ENCODE data around the gene FABP7.

FABP7 gene

DNA sequence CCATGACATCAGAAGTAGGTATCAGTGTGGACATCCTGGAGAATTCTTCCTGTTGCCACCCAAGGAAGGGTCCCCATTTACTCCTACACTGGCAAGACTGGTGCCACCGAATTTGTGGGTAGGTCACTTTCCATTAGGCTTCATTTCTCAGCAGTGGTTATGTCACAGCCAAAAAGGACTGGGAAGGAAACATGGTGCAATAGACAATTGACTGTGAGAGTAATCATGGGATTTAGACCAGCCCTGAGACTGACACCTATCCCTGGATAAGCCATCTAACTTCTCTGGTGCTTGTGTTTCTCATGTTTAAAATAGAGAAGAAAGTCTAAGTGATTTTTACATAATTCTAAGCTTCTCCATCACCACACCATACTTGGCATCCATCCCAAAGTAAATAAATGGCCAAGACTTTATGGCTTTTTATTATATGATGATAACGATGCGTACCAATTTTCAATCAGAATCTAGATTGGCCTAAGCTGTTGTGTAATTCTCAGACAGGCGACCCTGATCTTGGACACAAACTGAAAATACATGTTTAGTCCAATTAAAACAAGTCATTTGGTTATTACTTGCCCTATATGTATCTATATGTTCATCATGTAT, 19.7 kb downstream of the FABP7 start:
- DNase-seq = no peak

DNA sequence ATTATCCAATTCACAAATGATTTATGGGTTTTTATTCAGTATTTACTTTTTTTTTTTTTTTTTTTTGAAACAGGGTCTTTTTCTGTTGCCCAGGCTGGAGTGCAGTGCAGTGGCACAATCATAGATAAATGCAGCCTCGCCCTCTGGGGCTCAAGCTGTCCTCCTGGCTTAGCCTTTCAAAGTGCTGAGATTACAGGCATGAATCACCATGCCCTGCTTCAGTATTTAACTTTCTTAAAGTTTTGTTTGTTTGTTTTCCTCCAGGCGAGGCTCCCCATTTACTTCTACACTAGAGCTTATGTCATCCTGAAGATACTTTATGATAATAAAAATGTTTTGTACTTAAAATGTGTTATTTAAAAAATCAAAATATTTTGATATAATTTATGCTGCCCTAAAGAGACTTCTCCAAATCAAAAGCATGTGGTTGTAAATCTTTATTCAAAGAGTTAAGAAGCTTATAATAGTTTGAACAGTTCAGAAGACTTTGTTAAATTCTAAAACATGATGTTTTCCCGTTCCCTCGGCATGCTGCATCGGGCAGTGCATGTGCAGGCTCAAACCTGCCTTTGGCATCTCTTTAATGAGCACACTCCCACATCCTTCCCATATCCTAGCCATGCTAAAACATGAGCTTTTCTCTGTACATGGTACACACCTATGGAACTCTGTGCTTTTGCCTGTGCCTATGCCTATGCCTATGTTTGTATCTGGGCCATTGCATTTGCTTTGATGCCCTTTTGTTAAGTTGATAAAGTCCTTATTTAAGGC, 20.6 kb downstream of the FABP7 start:
- no peak for DNase-seq

DNA sequence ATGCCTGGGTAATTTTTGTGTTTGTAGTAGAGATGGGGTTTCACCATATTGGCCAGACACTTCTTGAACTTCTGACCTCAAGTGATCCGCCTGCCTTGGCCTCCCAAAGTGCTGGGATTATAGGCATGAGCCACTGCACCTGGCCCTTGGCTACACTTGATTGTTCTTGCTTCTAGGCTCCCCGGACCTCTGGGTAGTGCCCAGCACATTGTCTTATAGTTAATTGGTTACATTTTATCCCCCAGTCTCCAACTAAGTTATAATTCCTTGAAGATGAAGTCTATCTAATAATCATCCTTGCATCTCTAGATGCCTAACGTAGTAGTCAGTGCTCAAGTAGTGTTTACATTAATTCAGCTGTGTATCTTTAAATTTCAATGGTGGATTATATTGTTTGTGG, 21.4 kb downstream of the FABP7 start:
- no peak for DNase-seq

DNA sequence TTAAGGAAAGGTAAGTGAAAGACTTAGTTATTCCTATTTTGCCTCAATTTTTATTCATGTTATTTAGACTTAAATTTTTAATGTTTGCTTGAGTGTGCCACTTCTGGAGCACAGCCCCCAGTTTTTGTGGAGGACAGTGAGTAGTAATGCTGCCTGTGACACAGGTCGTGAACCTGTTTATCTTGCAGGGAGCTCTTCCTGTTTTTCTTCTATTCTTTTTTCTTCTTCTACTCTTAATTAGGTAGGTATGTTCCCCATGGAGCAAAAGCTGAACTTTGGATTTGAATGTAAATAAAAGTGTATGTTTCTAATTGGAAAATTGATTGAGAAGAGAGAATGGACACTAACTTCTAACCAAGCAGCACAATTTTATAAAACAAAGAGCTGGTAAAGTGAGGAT, 21.9 kb downstream of the FABP7 start:
- no peak for DNase-seq

DNA sequence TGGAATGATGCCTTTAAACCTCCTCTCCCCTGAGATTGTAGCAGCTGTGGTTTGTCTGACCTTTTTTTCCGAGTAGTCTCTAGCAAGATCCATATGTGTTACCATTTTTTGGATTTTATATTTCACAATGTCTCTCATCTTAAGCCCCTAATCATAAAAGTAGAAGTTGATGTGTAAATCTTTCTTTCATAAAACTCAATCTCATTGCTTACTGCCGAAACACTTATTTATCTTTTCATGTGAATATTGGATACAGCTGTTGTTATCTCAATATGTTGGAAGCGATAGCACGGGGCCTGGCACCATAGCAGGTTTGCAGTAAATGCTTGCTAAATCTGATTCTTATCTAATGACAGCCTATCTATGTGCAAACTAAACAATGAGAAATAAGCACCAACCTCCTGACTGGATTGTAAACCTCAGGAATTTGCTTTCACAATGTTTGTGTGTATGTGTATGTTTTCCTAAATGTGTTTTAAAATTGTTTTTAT, 23.7 kb downstream of the FABP7 start:
- DNase-seq = no peak

DNA sequence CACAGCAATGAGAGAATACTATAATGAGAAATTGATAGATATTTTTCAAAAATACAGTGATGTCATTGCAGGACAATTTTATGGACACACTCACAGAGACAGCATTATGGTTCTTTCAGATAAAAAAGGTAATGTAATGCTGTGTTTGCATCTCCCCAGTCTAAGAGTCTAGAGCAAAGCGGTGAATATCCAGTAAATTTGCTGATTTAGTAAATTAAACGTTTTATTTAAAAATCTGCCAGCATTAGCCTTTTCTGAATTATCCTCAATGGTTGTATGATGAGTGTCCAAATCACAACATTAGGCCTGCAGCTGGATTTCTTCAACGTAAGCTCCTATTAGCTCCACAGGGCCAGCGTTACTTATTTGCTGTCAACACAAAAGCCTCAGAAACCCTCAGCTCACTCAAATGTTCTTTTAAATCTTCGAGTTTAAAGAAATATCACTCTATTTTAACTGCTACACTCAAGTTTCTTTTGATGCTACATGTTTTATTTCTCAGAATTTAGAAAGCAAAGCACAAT, 25.5 kb downstream of the FABP7 start:
- no peak for DNase-seq

DNA sequence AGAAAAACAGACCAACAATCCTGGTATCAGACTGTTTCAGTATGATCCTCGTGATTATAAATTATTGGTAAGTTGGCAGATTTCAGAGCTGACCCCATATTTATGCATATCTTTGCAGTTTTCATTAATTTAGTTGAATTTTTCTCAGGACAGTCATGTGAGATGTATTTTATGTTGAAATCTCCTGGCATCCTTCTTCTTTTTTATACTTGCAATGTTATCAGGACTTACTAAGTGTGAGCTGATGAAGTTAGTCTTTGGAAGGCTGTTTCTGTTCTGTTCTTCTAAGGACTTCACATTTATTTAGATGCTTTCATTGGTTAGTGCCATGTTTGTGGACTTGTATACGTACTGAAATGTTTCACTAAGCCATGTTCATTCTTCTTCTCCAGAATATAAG, 26.8 kb downstream of the FABP7 start:
- no peak for DNase-seq

DNA sequence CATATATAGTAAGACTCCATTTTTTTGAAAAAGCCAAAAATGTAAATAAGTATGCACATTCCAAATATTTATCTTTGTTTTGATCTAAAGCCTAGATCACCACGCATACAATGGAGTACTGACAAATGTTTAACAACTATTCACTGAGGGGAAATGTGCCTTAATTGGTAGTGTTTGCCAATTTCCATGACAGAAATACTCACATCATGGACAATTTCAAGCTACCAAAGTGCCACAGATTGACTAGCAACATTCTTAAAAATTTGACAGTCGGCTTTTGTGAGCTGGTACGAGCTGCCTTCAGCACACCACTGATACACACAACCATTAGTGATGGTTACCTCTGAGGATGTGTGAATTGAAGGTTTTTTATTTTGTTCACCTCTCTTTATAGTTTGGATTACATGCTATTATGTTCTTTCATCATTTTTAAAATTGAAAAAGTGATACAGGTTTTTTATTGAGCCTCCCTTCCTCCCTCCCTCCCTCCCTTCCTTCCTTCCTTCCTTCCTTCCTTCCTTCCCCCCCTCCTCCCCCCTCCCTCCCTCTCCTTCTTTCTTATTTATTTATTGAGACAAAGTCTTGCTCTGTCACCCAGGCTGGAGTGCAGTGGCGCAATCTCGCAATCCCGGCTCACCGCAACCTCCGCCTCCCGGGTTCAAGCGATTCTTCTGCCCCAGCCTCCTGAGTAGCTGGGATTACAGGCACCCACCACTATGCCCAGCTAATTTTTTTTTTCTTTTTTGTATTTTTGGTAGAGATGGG, 28.8 kb downstream of the FABP7 start:
- no peak for DNase-seq

DNA sequence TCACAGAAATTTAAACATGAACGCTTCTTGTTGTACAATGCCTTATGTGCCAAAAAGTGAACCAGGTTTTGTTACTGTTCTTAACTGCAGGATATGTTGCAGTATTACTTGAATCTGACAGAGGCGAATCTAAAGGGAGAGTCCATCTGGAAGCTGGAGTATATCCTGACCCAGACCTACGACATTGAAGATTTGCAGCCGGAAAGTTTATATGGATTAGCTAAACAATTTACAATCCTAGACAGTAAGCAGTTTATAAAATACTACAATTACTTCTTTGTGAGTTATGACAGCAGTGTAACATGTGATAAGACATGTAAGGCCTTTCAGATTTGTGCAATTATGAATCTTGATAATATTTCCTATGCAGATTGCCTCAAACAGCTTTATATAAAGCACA, 29.5 kb downstream of the FABP7 start:
- no peak for DNase-seq

DNA sequence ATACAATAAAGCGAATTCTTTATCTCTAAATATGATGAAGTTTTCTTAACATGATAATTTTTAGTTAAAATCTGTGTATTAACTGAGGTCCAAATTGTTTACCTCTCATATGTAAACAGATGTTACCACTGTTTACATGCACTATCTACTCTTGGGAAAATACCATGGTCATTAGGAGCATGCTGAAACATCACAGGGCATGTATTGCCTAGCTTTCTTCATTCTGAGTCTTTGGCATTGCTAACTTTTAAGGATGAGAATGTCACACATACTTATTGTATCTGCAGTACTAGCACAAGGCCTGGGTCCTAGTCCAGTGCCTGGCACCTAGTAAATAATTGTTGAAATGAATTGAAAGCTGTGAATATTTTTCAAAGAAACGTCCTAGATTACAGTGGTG, 30.2 kb downstream of the FABP7 start:
- DNase-seq = no peak

DNA sequence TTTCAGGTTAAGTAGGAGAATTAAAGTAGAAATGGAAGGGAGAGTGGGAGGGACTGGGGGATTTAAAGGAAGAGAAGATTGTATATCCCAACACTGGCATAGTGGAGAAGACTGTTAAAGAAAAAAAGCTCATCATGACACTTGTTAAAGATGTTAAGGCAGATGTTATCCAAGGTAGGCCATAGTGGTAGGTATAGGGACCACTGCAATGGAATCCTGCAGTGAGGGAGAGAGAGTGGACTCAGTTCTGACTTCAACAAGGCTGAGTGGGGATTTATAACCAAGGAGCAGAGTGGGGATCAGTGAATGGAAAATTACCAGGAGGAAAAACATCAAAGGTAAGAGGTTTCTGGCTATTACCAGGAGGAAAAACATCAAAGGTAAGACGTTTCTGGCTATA, 30.7 kb downstream of the FABP7 start:
- DNase-seq = no peak

DNA sequence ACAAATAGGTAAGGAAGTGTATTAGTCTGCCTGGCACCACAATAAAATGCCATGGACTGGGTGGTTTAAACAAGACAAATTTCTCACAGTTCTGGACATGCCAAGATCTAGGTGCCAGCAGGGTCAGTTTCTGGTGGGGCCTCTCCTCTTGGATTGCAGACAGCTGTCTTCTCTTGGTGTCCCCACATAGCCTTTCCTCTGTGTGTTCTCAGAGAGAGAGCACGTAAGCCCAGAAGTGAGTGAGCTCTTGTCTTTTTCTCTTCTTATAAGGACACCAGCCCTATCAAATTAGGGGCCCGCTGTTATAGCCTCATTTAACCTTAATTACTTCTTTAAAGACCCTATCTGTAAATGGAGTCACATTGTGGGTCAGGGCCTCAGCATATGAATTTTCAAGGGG, 37.8 kb downstream of the FABP7 start:
- DNase-seq = no peak

DNA sequence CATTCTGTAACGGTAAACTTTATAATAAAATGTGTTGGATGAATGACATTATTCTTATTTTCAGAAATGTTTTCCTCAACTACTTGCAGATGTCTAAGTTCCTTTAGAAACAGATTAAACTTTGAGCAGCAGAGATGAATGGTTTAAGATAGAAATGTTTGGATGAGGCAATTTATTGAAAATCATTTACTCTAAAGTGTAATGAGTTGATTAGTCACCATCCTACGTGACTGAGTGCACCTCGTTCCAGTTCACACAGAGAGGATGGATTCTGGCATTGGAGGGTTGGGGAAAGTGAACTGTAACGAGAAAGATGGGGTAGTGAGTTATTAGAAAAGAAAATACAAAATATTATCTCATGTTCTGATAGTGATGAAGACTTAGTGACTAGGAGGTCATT, 38.2 kb downstream of the FABP7 start:
- no peak for DNase-seq

DNA sequence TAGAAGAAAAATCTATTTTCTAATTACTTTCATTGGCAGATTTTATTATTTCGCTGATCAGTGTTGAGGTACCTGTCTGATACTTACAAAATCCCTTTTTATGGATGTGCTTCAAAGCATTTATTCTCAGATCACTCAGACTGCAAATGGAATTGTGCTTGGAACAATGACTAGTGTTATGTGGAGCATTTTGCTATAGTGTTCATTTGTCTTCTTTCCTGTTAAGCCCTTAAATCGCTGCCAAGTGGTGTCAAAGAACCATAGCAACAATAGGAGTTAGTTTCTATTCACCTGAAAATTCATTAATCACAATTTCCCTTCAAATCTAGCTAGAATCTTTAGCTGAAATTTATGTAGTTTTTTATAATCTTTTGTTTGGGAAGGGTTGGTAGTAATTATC, 39.4 kb downstream of the FABP7 start:
- DNase-seq = no peak

DNA sequence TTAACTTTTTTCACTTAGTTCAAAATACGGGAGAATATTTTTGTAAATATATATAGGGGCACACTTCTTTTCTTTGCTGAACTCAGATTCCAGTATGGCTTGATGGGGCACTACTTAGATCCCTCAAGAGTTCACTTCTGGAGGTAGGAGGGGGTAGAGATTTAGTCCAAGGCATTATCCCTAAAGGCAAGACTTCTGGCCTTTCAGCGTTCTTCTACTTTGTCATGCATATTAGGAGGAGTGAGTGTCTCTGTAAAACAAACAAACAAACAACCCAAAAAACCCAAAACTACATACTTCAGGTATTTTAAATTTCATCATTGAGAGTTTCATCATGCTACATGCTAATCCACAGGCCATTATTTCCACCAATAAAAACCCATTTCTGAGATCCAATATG, 41.6 kb downstream of the FABP7 start:
- DNase-seq = no peak

DNA sequence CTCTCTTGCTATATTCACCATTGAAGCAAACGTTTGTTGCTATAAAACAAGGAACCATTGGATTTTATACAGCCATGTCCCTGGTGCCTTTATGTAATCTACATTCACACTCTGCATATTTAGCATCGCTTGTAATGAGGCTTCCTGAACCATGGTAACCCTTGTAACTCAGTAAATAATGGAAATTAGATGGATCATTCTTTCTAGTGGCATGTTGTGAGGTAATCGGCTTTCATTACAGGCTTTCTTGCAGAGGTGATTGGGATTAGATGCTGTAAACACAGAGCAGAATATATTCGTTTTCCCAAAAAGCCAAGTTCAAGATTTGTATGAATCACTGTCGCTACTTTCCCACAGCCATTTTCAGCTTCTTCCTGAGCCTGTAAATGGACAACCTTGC, 45.6 kb downstream of the FABP7 start:
- DNase-seq = no peak

DNA sequence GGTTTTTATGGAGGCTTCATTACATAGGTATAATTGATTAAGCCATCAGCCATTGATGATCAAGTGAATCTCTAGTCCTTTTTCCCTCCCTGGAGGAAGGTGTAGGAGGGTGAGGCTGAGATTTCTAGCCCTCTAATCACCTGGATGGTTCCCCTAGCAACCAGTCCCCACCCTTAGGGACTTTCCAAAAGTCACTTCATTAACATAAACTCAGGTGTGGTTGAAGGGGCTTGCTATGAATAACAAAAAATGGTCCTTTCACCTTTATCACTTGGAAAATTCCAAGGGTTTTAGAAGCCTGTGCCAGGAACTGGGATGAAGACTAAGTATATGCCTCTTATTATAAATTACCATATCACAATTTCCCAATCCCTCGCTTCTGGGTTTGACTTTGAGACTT, 49.9 kb downstream of the FABP7 start:
- no peak for DNase-seq

DNA sequence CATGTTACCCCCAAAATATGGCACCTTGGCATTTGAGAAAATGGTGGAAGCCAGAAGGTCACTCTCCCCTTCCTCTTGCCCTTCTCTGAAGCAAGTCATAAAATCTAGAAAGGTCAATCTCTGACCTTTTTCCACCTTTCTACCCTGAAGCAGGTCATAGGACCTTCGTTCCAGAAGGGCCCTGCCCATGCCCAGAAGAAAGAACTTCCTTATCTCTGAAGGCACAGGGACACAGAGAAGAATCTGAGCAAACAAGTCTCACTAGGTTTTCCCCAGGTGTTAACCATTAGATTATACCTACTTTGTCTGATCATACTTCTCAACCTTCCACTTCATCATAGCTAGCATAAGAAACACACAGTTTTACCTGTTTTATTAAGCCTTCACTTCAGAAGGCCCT, 52.0 kb downstream of the FABP7 start:
- DNase-seq = no peak

DNA sequence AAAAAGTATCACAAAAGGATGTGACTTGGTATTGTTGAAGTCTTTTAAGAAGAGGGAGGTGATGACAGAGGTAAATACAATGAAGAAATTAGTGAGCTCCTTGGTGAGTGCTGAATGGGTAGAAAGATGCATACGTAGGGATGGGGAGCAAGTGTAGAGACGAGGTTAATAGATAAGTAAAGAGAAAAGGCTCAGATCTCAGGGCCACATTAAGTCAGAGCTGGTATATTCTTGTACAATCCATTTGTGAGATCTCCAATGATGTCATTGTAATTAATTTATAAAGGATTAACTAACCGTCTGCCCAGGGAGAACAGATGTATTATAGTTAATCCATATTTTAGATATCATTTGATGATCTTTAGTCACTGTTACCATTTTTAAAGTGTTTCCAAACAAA, 52.9 kb downstream of the FABP7 start:
- no peak for DNase-seq

DNA sequence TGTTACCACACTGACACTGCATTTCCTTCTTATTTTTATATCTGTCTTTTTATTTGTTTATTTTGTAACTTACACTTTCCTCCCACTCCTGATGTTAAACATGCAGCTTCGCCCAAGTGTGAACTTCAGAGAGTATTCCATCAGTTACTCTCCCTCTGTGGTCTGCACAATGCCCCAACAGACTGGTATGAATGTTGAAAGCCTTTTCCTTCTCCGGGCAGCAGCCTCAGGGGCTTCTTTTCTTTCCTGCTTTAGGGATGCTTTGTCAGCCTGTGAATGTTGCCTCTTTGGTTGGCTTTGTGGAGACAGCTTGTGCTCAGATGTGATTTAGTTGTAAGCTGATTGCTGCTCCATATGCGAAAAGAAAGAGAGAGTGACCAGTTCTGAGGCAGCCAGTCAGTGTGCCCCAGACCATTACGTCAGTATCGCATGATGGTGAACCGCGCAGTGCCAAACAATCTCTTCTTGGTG, 53.5 kb downstream of the FABP7 start:
- DNase-seq = no peak
